Spleen (tissue), 11 donors: Measurements from ENCODE around the gene CMTM4. TPM values are rescaled to one million over a fixed set of nuclear protein-coding genes. Genes with fewer than 3 reads are reported as not detected.

Experiments used
- DNase-seq: peaks from one replicate; pipeline ENCODE4 v3.0.0-alpha.2; 2020
- H3K27ac ChIP-seq, 8 donors: fragments of 200-600 bp; sonication (generic) in 7 of 8; 1 replicate in 4 of 8; 2 replicates in 4 of 8; pipeline versions ENCODE4 v1.5.0 to v1.8.0; 2016 to 2021; ENCODE audit warnings: inconsistent platforms in 4 of 8, mild to moderate bottlenecking in 4 of 8, moderate library complexity in 1 of 8
- H3K27me3 ChIP-seq, 7 donors: fragments of 200-600 bp; sonication (generic) in 6 of 7; replicated peaks in 1 of 7; 1 replicate in 4 of 7; 2 replicates in 3 of 7; pipeline versions ENCODE4 v1.5.0 to v1.8.0; 2016 to 2021; ENCODE audit warnings: inconsistent platforms in 3 of 7, mild to moderate bottlenecking in 1 of 7
- H3K36me3 ChIP-seq, 6 donors: fragments of 200-600 bp; sonication (generic) in 5 of 6; 1 replicate in 4 of 6; 2 replicates in 2 of 6; pipeline versions ENCODE4 v1.5.0 to v1.8.0; 2016 to 2021; ENCODE audit warnings: inconsistent platforms in 2 of 6
- H3K4me1 ChIP-seq, 6 donors: fragments of 200-600 bp; sonication (generic) in 5 of 6; 1 replicate in 3 of 6; 2 replicates in 3 of 6; pipeline versions ENCODE4 v1.5.0 to v1.8.0; 2016 to 2021; ENCODE audit warnings: inconsistent platforms in 3 of 6
- H3K4me3 ChIP-seq, 8 donors: fragments of 200-600 bp; sonication (generic) in 7 of 8; 1 replicate in 4 of 8; 2 replicates in 4 of 8; pipeline versions ENCODE4 v1.5.0 to v1.8.0; 2016 to 2021; ENCODE audit warnings: inconsistent platforms in 4 of 8, mild to moderate bottlenecking in 4 of 8, moderate library complexity in 2 of 8
- H3K9me3 ChIP-seq, 8 donors: fragments of 200-600 bp; sonication (generic) in 7 of 8; 1 replicate in 4 of 8; 2 replicates in 4 of 8; pipeline versions ENCODE4 v1.5.0 to v1.8.0; 2016 to 2021; ENCODE audit warnings: inconsistent platforms in 4 of 8
- POLR2A ChIP-seq, 3 donors: fragments of 450-650 bp; IDR thresholded peaks; one replicate each; pipeline ENCODE4 v1.5.1; 2017; ENCODE audit warnings: antibody characterized with exemption in 3 of 3, mild to moderate bottlenecking in 1 of 3
- POLR2AphosphoS5 ChIP-seq, 3 donors: sonication (generic); formaldehyde crosslinking; IDR thresholded peaks; one replicate each; pipeline ENCODE4 v1.5.1; 2017; ENCODE audit warnings: antibody characterized with exemption in 3 of 3
- WGBS, 5 donors: extraction: QIAGEN DNeasy Blood & Tissue Kit in 3 of 5; methylation state at CpG; one replicate each; pipeline versions ENCODE4 v1.1.5 to v1.1.7; 2013 to 2018; 5-methylcytosine and 5-hydroxymethylcytosine counted together
- intact Hi-C: fragments of 100-400 bp; cut with DNase I; formaldehyde crosslinking; loops from one replicate; pipeline ENCODE4 v1.15.0; 2023; ENCODE audit warnings: low total_unique reads
- polyA plus RNA-seq, 3 donors: library from polyadenylated mRNA; stranded (reverse); fragments of 200-250 nt; gene quantifications; one replicate each; pipeline ENCODE4 v1.2.1, GENCODE V29; 2013
- total RNA-seq, 7 donors: library from RNA; depleted of rRNA in 3 of 7; stranded (reverse); fragments of >200 nt in 3 of 7; fragmentation: NEBNext Ultra II Directional in 4 of 7; extraction: Animal tissue kit (Norgen Biotek cat#: 25700) in 4 of 7; gene quantifications; one replicate each; pipeline versions ENCODE4 v1.1.0 to v1.2.1, GENCODE V29; 2016 to 2021
- TF ChIP-seq, protein P1 (sequence below), 11 experiments: fragments of 200-600 bp in 7 of 11; fragments of 450-650 bp in 4 of 11; sonication (generic) in 4 of 11; IDR thresholded peaks in 8 of 11; conservative IDR thresholded peaks in 3 of 11; 1 replicate in 7 of 11; 2 replicates in 4 of 11; pipeline versions ENCODE4 v1.4.0 to v1.8.0; 2016 to 2021; ENCODE audit warnings: antibody characterized with exemption in 11 of 11, inconsistent platforms in 4 of 11, mild to moderate bottlenecking in 1 of 11
- donor health status: healthy with polysubstance abuse.
- donor health status: DM: no; HTN: no; CAD: no; lungs with moderate emphysema.
- donor health status: DM: no; HTN: no; CAD: no.
- donor health status: Bipolar disorder and iron deficiency.
- donor health status: healthy.
- donor health status: DM: no; HTN: no; CAD: no.
- donor health status: DM: yes; HTN: yes; CAD: no.

The CMTM4 gene
- total and polyA plus RNA-seq, 10 donors = 0.70 to 10.2 (median 5.7) TPM

DNA sequence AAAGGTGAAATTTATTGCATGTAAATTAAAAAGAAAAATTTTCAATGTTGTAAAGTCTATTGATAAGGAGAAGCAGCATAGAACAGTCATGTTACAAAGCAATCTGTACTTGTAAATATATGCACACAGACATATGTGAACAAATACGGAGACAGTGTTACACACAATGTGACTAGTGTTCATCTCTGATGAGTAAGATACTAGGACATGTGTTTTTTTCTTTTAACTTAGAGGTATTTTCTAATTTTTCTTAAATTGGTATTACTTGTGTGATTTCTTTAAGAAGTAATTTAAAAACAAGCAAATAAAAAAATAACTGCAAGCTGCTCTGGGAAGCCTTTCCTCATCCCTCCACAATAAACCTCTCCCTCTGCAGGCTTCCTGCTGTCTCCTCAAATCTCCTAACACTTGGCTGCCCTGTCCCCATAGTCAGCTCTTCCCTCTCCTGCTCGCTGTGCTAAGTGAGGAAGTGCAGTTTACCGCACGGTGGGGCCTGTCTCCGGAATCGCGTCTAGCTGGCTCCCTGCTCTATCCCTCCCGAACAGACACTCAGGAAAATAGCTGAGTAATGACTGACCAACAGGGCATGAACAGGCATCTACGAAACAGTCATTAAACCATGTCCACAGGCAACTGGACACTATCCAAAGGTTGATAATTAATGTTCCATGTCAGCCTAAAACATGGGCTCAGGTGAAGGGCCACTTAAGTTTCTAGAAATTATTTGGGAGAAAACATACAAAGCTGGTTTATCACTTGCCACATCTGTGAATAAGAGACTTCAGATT lies 35.9 kb downstream of the CMTM4 start:
- H3K27me3 ChIP-seq = peaks cover 0 to 6% (median 0%) of the 10 kb centered on the region in 7 donors
- peak; percentile 76 for DNase-seq
- no peaks in the 10 kb centered on the region for H3K9me3 ChIP-seq
- peak overlapping the region in 2 of 8 donors; percentile 28 to 39 for H3K27ac ChIP-seq
- intact Hi-C loops = no loop called here
- peaks cover 0 to 27% (median 11%) of the 10 kb centered on the region in 6 donors for H3K4me1 ChIP-seq
- no peaks in the 10 kb centered on the region for H3K36me3 ChIP-seq
- no peak overlapping the region for H3K4me3 ChIP-seq
- TF ChIP-seq POLR2A (IDR thresholded peaks at IDR 0.05) (no peak), POLR2AphosphoS5 (IDR thresholded peaks at IDR 0.05) (peak in 2 of 3 donors; percentile 27 to 37)
- WGBS, 5 donors = 7 to 15% (median 7%) methylated on average over 9 of the region's 9 CpGs

DNA sequence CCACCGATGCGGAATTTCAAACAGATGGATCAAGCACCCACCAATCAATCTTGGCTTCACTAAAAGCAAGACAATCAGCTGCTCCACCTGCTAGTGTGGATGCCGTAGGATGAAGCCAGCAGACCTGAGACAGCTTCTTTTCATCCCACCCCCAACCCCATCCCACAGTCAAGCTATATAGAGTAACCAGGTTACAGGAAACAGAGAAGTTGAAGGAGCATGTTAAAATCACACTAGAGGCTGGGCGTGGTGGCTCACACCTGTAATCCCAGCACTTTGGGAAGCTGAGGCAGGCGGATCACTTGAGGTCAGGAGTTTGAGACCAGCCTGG lies 37.7 kb downstream of the CMTM4 start:
- Histone ChIP-seq H3K4me1 (peaks cover 0 to 35% (median 11%) of the 10 kb centered on the region in 6 donors), H3K27me3 (peaks cover 0 to 15% (median 0%) of the 10 kb centered on the region in 7 donors), H3K27ac (no peak overlapping the region), H3K36me3 (no peaks in the 10 kb centered on the region), H3K4me3 (no peak overlapping the region), H3K9me3 (no peaks in the 10 kb centered on the region)
- 93 to 97% (median 96%) methylated on average over 5 of the region's 5 CpGs for WGBS, 5 donors
- TF ChIP-seq, protein P1, sequence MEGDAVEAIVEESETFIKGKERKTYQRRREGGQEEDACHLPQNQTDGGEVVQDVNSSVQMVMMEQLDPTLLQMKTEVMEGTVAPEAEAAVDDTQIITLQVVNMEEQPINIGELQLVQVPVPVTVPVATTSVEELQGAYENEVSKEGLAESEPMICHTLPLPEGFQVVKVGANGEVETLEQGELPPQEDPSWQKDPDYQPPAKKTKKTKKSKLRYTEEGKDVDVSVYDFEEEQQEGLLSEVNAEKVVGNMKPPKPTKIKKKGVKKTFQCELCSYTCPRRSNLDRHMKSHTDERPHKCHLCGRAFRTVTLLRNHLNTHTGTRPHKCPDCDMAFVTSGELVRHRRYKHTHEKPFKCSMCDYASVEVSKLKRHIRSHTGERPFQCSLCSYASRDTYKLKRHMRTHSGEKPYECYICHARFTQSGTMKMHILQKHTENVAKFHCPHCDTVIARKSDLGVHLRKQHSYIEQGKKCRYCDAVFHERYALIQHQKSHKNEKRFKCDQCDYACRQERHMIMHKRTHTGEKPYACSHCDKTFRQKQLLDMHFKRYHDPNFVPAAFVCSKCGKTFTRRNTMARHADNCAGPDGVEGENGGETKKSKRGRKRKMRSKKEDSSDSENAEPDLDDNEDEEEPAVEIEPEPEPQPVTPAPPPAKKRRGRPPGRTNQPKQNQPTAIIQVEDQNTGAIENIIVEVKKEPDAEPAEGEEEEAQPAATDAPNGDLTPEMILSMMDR (IDR thresholded peaks at IDR 0.05 in 8 of 11, conservative IDR thresholded peaks at IDR 0.05 in 3 of 11) = no peak
- intact Hi-C loops = no loop called here
- no peak for DNase-seq

DNA sequence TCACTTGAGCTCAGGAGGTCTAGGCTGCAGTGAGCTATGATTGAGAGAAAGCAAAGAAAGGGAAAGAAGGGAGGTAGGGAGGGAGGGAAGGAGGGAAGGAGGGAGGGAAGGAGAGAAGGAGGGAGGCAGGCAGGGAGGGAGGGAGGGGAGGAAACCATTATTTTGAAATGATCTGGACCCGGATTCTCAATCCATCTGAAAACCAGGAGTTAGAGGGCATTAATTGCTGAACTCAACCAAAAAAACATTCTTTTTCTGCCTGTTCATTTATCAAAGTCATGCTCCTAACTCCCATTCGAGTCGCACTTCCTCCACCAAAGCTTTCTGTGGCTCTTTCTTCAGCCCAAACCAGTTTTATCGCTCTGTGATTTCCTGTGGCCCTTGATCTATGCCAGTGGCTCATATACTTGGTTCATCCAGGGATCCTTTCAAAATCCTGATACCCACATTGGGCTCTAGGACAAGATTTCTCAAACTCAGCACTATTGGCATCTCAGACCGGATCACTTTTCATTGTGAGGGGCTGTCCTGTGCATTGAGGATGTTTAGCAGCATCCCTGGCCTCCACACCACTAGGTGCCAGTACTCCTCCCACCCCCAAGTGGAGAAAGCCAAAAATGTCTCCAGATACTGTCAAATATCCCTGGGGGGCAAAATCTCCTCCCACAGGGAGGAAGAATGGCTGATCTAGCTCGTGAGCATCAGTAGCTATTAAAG lies 38.2 kb downstream of the CMTM4 start:
- DNase-seq = no peak
- H3K4me1 ChIP-seq = peaks cover 0 to 40% (median 11%) of the 10 kb centered on the region in 6 donors
- H3K36me3 ChIP-seq = no peaks in the 10 kb centered on the region
- H3K4me3 ChIP-seq = no peak overlapping the region
- H3K27me3 ChIP-seq = peaks cover 0 to 15% (median 0%) of the 10 kb centered on the region in 7 donors
- TF ChIP-seq POLR2AphosphoS5 (IDR thresholded peaks at IDR 0.05) = no peak
- no peak for TF ChIP-seq POLR2A (IDR thresholded peaks at IDR 0.05)
- TF ChIP-seq, protein P1 (IDR thresholded peaks at IDR 0.05 in 8 of 11, conservative IDR thresholded peaks at IDR 0.05 in 3 of 11) = no peak
- H3K9me3 ChIP-seq = no peaks in the 10 kb centered on the region
- intact Hi-C loops = no loop called here
- H3K27ac ChIP-seq = no peak overlapping the region
- WGBS, 5 donors = 34 to 42% (median 35%) methylated on average over 6 of the region's 6 CpGs

DNA sequence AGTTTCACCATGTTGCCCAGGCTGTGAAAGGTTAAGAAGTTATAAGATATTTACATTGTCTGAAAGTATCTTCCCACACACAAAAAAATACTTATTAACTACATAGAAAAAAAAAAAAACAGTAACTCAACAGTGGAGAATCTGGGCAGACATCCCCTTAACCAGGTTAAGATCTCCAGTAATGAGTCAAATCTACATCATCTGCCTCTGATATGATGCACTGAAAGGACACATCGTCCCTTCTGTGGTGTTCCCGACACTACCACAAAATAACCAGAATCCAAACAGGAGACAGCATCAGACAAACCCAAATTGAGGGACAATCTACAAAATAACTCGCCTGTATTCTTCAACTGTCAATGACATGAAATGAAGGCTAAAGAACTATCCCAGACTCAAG lies 40.0 kb downstream of the CMTM4 start:
- 80 to 95% (median 88%) methylated on average over 3 of the region's 3 CpGs for WGBS, 5 donors
- H3K9me3 ChIP-seq = no peaks in the 10 kb centered on the region
- TF ChIP-seq, protein P1 (IDR thresholded peaks at IDR 0.05 in 8 of 11, conservative IDR thresholded peaks at IDR 0.05 in 3 of 11) = no peak
- no peak for TF ChIP-seq POLR2AphosphoS5 (IDR thresholded peaks at IDR 0.05)
- TF ChIP-seq POLR2A (IDR thresholded peaks at IDR 0.05) = no peak
- no peak overlapping the region for H3K4me3 ChIP-seq
- H3K27ac ChIP-seq = no peak overlapping the region
- peaks cover 0 to 58% (median 9%) of the 10 kb centered on the region in 6 donors for H3K4me1 ChIP-seq
- no peaks in the 10 kb centered on the region for H3K36me3 ChIP-seq
- H3K27me3 ChIP-seq = peaks cover 0 to 15% (median 0%) of the 10 kb centered on the region in 7 donors
- DNase-seq = no peak
- intact Hi-C loops = no loop called here
